ENCODE results near the gene FAM72A.
A peak's percentile ranks its signal among the peaks of the same experiment; 100 is the strongest.
"Not testable (repeated sequence)": the region's sequence is repeated elsewhere in the genome, so short reads cannot be mapped to it uniquely, and the experiment has no call there.

Gene FAM72A

GRCh38 chr1:206215600-206216392 lies 13.2 kb upstream of the FAM72A start:
- DNase-seq (ENCODE audit: low spot score): not testable (repeated sequence)

DNA sequence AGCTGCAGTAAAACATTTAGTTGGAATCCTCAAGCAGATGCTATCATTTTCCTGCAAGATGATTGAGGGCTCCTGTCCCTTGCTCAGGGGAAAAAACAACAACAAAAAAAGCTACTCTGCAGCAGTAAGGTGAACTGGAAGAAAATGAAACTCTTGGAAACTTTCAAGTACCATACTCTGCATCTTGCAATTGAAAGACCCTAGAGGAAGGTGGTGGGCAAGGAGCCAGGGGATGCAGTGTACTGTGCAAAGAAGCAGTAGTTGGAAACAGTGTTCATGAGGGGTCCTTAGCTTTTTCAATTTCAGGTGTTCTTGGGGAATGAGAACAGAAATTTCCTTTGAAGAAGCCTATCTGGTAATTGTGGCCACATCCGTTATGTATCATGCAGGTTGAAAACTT lies 8.2 kb upstream of the FAM72A start:
- DNase-seq (ENCODE audit: low spot score): peak; percentile 1

DNA sequence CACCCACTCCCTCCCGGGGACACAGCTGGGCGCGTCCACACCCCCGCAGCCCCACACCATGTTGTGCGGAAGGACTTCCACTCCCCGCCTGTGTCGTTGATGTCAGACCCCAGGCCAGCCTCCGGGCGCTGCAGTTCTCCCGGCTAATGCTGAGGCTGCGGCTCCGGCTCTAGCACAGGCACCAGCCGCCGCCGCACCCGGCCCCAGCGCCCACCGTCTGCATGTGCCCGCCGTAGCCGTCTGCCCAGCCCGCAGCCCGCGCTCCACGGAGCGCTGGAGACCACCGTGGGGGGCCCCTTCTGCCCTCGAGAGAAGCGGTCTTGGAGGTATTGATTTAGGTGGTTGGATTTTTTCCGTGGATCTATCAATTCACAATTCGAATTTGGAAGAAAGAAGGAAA lies 2.9 kb upstream of the FAM72A start:
- DNase-seq (ENCODE audit: low spot score): not testable (repeated sequence)

GRCh38 chr1:206204871-206205270 lies 2.2 kb upstream of the FAM72A start:
- DNase-seq (ENCODE audit: low spot score): not testable (repeated sequence)

GRCh38 chr1:206204159-206204511 lies 1.5 kb upstream of the FAM72A start:
- DNase-seq (ENCODE audit: low spot score): not testable (repeated sequence)

GRCh38 chr1:206203364-206204158 lies 922 bp upstream of the FAM72A start, which contains the start of gene SRGAP2:
SRGAP2 (plus strand) TSS chr1:206203541; CDS start chr1:206205971, 2,430 bp downstream.
- DNase-seq (ENCODE audit: low spot score): peak; percentile 29

DNA sequence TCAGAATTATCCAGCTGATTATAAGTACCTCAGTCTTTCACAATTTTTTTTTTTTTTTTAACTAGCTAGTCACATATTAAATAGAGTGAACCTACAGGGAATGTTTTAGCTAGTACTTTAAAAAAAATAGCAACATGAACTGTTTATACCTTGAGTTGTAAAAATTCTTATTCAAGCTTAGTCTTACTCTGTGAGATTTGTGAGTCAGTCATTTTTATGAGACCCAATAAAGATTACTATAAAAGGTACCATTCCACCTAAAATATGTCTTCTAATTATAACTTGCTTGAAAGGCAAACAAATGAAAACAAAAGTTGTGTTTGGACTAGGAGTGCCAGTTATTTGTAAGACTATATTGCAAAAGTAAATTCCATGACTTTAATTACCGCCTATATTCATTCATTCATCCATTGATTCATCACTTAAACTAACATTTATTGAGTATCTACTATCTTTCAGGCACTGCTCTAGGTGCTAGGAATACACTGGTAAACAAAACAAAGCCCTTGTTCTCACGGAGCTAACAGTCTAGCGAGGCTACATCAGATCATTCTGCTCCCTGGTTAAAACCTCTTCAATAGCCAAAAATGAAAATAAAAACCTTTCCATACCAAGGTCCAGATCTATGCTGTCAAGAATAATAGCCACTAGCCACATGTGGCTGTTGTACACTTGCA lies 5.8 kb downstream of the FAM72A start:
- DNase-seq (ENCODE audit: low spot score): not testable (repeated sequence)

DNA sequence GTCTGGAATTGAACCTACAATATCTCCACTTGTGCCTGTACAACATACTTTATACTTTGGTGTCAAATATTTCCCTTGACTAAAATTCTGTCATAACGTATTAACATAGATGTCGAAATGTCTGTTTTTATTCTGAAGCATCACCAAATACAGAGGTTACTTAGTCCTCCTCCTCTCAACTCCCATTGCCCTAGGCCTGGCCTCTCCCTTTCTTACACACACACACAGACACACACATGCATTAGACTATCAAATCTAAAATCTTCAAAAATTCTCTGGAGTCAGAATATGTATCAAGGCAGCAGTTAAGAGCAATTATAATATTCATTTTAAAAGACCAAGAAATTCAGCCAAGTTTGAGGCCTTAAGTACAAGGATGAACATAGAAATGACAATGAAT lies 7.5 kb downstream of the FAM72A start:
- not testable (repeated sequence) for DNase-seq (ENCODE audit: low spot score)

- DNase-seq (ENCODE audit: low spot score): not testable (repeated sequence)
Measured at GRCh38 chr1:206186826-206187225, 15.8 kb downstream of the FAM72A start.

GRCh38 chr1:206185778-206186177 lies 16.9 kb downstream of the FAM72A start:
- DNase-seq (ENCODE audit: low spot score): not testable (repeated sequence)

DNA sequence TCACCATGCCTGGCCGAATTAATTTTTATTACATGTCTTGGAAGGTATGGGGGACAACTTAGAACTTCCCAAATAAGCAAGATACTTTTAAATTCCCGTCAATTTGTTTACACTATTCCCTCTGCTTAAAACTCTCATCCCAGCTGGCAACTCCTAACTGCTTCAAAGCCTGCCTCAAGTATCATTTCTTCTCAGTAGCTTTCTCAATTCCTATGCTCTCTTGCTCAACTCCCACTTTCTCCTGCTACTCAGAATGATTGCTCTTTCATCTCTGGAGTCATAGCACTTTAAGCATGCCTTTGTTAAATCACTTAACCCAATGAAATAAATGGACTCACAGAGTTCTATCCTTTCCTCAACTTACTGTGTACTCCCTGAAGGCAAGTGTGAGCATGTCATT lies 18.9 kb downstream of the FAM72A start:
- DNase-seq (ENCODE audit: low spot score): not testable (repeated sequence)

GRCh38 chr1:206182368-206183317 lies 20.0 kb downstream of the FAM72A start:
- DNase-seq (ENCODE audit: low spot score): not testable (repeated sequence)

DNA sequence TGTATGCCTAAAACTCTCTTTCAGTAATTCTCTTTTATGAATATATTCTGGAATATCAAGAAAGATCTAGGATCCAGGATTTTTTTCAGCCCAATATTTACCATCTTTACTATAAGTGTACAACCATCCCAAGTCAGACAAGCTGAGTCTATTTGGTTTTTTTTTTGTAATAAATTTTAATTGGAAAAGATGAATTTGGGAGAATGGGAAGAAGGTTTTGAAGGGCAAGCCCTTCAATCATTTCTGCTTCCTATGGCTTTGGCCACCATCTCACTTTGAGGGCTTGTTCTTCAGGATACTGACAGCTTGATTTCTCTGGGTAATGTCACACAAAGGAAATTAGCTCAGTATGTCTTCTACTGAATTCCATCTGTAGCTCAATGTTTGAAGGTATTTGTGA lies 23.0 kb downstream of the FAM72A start:
- not testable (repeated sequence) for DNase-seq (ENCODE audit: low spot score)

GRCh38 chr1:206178061-206178989 lies 24.3 kb downstream of the FAM72A start:
- not testable (repeated sequence) for DNase-seq (ENCODE audit: low spot score)

- DNase-seq (ENCODE audit: low spot score): not testable (repeated sequence)
Measured at GRCh38 chr1:206176114-206176502, 26.5 kb downstream of the FAM72A start.

GRCh38 chr1:206175459-206176113 lies 27.1 kb downstream of the FAM72A start:
- DNase-seq (ENCODE audit: low spot score): peak; percentile 16

DNA sequence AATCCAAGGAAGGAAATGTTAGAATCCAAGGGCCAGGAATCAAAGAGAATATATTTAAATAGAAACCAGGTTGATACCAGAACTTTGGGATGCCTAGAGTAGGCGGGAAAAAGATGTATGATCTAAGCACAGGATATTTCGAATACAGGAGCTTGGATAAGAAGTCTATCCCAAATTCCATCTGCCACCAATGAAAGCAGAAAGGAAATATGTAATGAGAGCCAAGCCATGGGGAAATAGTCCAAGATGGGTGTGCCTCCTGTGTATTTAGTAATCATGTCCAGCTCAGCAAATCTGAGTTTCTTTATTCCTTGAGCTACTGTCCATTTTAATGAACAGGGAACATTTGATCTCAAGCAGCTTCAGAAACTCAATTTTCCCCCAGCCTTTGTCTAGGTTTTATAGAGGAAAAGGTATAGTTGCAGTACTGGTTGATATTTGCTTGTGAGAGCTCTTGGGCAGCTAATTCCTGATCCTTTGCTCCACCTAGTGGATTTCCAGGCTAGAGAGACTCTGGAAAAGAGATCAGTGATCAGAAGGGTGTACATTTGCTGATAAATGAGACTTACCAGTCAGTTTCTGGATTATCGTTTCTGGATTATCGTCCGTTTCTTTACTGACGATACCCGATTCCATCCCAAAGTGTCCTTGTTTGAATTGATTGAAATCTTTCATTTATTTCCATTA lies 28.3 kb downstream of the FAM72A start:
- peak; percentile 40 for DNase-seq (ENCODE audit: low spot score)

- DNase-seq (ENCODE audit: low spot score): not testable (repeated sequence)
Measured at GRCh38 chr1:206173110-206173719, 29.4 kb downstream of the FAM72A start.
